GM12892 (cell line): ENCODE measurements around the gene BPIFB1.

Experiments
- POLR2A ChIP-seq: IDR thresholded peaks from 2 replicates; pipeline ENCODE4 v1.6.1; 2011; ENCODE audit warnings: low read depth, low read length, control low read depth
- POLR2AphosphoS5 ChIP-seq: IDR thresholded peaks from 2 replicates; pipeline ENCODE4 v1.6.1; 2011; ENCODE audit warnings: low read depth, low read length, control low read depth
- TAF1 ChIP-seq: IDR thresholded peaks from 2 replicates; pipeline ENCODE4 v1.6.1; 2011; ENCODE audit warnings: low read depth, mild to moderate bottlenecking, control low read depth, low read length, borderline replicate concordance

DNA sequence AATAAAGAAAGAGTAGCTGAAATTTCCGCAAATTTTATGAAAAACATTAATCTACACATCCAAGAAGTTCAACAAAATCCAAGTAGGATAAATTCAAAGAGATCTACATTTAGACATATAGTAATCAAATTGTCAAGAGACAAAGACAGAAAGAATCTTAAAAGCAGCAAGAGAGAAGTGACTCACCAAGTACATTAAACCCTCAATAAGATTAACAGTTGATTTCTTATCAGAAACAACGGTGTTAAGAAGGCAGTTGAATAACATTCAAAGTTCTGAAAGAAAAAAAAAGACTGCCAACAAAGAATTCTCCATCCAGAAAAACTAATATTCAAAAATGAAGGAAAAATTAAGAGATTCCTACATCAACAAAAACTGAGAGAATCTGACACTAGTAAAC is 28.0 kb upstream of the BPIFB1 start:
- no peak for TF ChIP-seq POLR2A
- no peak for TF ChIP-seq POLR2AphosphoS5
- no peak for TF ChIP-seq TAF1
